Prostate gland (tissue), 2 donors: ENCODE results near the gene TBX10. TPM values are rescaled to one million over a fixed set of nuclear protein-coding genes. Genes with fewer than 3 reads are reported as not detected.

Source experiments
- DNase-seq: peaks from one replicate; pipeline ENCODE4 v3.0.0-alpha.2; 2019; ENCODE audit warnings: low spot score
- H3K27ac ChIP-seq, 2 donors: fragments of 200-600 bp; sonication (generic); 2 replicates each; pipeline ENCODE4 v1.5.1; 2017 to 2019
- H3K27me3 ChIP-seq: fragments of 200-600 bp; sonication (generic); replicated peaks from 2 replicates; pipeline ENCODE4 v1.5.1; 2019; ENCODE audit not compliant: insufficient read depth
- H3K36me3 ChIP-seq, 2 donors: fragments of 200-600 bp; sonication (generic); 1 replicate in 1 of 2; 2 replicates in 1 of 2; pipeline versions ENCODE4 v1.5.1 to v1.8.1; 2017 to 2019
- H3K4me1 ChIP-seq: fragments of 200-600 bp; sonication (generic); replicated peaks from 2 replicates; pipeline ENCODE4 v1.5.1; 2019
- H3K4me3 ChIP-seq, 2 donors: fragments of 200-600 bp; sonication (generic); 2 replicates each; pipeline ENCODE4 v1.5.1; 2017 to 2019
- H3K9me3 ChIP-seq: fragments of 200-600 bp; sonication (generic); 2 replicates; pipeline ENCODE4 v1.5.1; 2017
- CTCF ChIP-seq, 4 experiments: fragments of 200-600 bp in 2 of 4; fragments of 450-650 bp in 2 of 4; sonication (generic) in 2 of 4; IDR thresholded peaks; 1 replicate in 3 of 4; 2 replicates in 1 of 4; pipeline ENCODE4 v1.5.1; 2016 to 2019; ENCODE audit warnings: antibody characterized with exemption in 4 of 4, mild to moderate bottlenecking in 2 of 4, moderate library complexity in 2 of 4
- POLR2A ChIP-seq: fragments of 450-650 bp; IDR thresholded peaks from one replicate; pipeline ENCODE4 v1.6.1; 2016; ENCODE audit warnings: antibody characterized with exemption, mild to moderate bottlenecking
- POLR2AphosphoS5 ChIP-seq: sonication (generic); formaldehyde crosslinking; IDR thresholded peaks from one replicate; pipeline ENCODE4 v1.6.1; 2017; ENCODE audit warnings: antibody characterized with exemption
- WGBS: methylation state at CpG from one replicate; pipeline ENCODE4 v1.1.5; 2018; 5-methylcytosine and 5-hydroxymethylcytosine counted together
- intact Hi-C: fragments of 100-400 bp; cut with DNase I; formaldehyde crosslinking; loops from one replicate; pipeline ENCODE4 v1.14.2; 2022
- total RNA-seq, 2 donors: library from RNA; depleted of rRNA; stranded (reverse); fragments of >200 nt; gene quantifications; one replicate each; pipeline ENCODE4 v1.1.0, GENCODE V29; 2016

TBX10 gene
- total RNA-seq, 2 donors from 2014 or later, result not detected

- Histone ChIP-seq H3K36me3 (no peaks in the 10 kb centered on the region), H3K9me3 (no peaks in the 10 kb centered on the region), H3K27ac (no peak overlapping the region), H3K4me3 (no peak overlapping the region), H3K4me1 (no peaks in the 10 kb centered on the region), H3K27me3 (no peaks in the 10 kb centered on the region)
- intact Hi-C loops, result no loop called here
- TF ChIP-seq POLR2AphosphoS5, result no peak
- TF ChIP-seq POLR2A, result no peak
- no peak for TF ChIP-seq CTCF (IDR thresholded peaks at IDR 0.05)
- DNase-seq, result no peak
- 69% methylated on average over 11 of the region's 12 CpGs for WGBS
Measured at GRCh38 chr11:67648140-67648795, 8.7 kb upstream of the TBX10 start.

DNA sequence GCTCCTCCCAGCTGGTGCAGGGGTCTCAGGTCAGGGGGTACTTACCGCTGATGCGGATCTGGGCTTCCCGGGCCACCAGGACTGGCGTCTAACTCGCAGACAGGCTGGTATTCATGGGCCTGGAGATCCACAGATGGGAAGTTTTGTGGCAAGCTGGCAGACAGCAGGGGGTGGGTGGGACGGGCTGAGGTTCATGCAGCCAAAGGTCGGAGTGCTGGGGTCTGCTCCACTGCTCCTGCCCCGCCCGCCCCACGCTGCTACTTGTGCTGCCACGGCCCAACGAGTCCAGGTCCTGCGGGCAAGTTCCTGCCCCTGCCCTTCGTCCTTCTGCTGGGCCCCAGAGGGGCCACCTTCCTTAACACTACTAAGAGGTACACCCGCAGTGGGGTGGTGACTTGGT, 7.9 kb upstream of the TBX10 start:
- Histone ChIP-seq H3K36me3 (no peaks in the 10 kb centered on the region), H3K4me1 (no peaks in the 10 kb centered on the region), H3K9me3 (no peaks in the 10 kb centered on the region), H3K4me3 (no peak overlapping the region), H3K27me3 (no peaks in the 10 kb centered on the region), H3K27ac (no peak overlapping the region)
- TF ChIP-seq CTCF (IDR thresholded peaks at IDR 0.05), result no peak
- no peak for TF ChIP-seq POLR2A
- TF ChIP-seq POLR2AphosphoS5, result no peak
- intact Hi-C loops, result no loop called here
- DNase-seq, result no peak
- 69% methylated on average over 11 of the region's 15 CpGs for WGBS

DNA sequence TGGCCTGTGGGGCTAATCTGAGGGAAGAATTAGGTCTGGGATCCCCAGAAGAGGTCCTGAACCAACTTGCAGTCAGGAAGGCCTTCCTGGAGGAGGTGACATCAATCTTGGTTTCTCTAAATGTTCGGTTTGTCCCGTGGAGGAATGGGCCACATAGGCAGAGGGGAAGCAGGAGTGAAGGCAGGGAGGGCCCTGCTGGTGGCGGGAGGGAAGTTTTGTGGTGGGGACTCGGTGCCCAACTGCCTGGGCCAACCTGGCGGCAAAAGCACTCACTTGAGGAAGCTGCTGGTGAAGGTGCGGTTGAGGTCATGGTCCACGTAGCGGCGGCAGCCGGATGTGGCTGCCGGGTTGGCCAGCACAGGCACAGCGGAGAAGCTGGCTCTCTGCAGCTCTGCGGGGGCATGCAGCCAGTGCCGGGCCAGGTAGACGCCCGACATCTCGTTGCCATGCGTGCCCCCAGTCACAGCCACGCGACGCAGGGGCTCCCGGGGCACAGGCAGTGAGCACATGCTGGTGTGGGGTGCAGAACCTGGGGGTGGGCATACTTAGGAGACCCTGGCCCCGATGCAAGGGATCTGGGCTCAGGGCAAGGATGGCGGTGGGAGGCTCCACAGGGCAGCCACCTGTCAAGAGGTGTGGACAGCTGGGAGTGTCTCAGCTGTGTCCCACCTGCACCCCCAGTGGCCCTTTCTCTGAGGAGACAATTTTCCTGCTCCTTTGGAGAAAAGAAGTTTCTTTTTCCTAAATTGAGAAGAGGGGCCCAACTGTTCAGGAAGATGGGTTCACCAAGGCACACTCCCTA, 7.2 kb upstream of the TBX10 start:
- Histone ChIP-seq H3K4me3 (no peak overlapping the region), H3K27ac (no peak overlapping the region), H3K4me1 (no peaks in the 10 kb centered on the region), H3K36me3 (no peaks in the 10 kb centered on the region), H3K9me3 (no peaks in the 10 kb centered on the region), H3K27me3 (no peaks in the 10 kb centered on the region)
- intact Hi-C loops, result no loop called here
- 66% methylated on average over 8 of the region's 24 CpGs for WGBS
- no peak for DNase-seq
- TF ChIP-seq POLR2AphosphoS5 (no peak), POLR2A (no peak)

GRCh38 chr11:67645521-67646461, 6.2 kb upstream of the TBX10 start:
- intact Hi-C loops, result no loop called here
- H3K4me1 ChIP-seq, result no peaks in the 10 kb centered on the region
- H3K27me3 ChIP-seq, result no peaks in the 10 kb centered on the region
- 83% methylated on average over 24 of the region's 24 CpGs for WGBS
- no peak overlapping the region for H3K27ac ChIP-seq
- TF ChIP-seq CTCF (IDR thresholded peaks at IDR 0.05) (no peak), POLR2A (no peak), POLR2AphosphoS5 (no peak)
- DNase-seq, result no peak
- H3K9me3 ChIP-seq, result no peaks in the 10 kb centered on the region
- no peaks in the 10 kb centered on the region for H3K36me3 ChIP-seq
- no peak overlapping the region for H3K4me3 ChIP-seq
